ENCODE results near the gene SNAI1.

Gene SNAI1

DNA sequence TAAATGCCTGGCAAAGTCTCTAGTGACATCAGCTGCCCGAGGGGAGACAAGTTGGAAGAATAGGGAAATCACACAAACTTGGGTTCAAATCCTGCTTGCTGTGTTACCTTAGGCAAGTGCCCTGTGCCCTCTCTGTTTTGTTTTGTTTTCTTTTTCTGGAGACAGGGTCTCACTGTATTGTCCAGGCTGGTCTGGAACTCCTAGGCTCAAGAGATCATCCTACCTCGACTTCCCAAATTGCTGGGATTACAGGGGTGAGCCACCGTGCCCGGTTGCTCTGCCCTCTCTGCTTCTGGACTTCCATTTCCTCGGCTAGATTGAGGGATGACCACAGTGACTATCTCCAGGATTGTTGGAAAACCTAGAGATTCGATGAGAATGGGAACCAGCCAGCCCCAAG, 55.4 kb downstream of the SNAI1 start:
- no peak for DNase-seq

All from central memory CD4-positive, alpha-beta T cell (primary cell).